ENCODE measurements around the gene SHH. TPM values are rescaled to one million over a fixed set of nuclear protein-coding genes. Genes with fewer than 3 reads are reported as not detected.

Gene SHH
- total and polyA plus RNA-seq, 3 experiments from 2014 or later, result not detected

GRCh38 chr7:155846156-155846555 is 33.9 kb upstream of the SHH start:
- no peak for DNase-seq
- Mint-ChIP-seq H3K9me3 (no peaks in the 10 kb centered on the region), H3K27me3 (peaks cover 8 to 9% of the 10 kb centered on the region in 2 donors), H3K4me1 (no peaks in the 10 kb centered on the region), H3K36me3 (no peaks in the 10 kb centered on the region), H3K4me3 (no peak overlapping the region), H3K27ac (no peak overlapping the region)
- H3K4me3 ChIP-seq (ENCODE audit: low read length), result no peak overlapping the region
- no peak overlapping the region for H3K27ac ChIP-seq (ENCODE audit: low read depth, low read length)
- ChIA-PET CTCF (no interaction called here), POLR2A (no interaction called here)
- H3K36me3 ChIP-seq (ENCODE audit: insufficient read depth, low read length), result no peaks in the 10 kb centered on the region
- H3K27me3 ChIP-seq (ENCODE audit: insufficient read depth, low read length, poor library complexity, severe bottlenecking), result no peaks in the 10 kb centered on the region
- H3K9me3 ChIP-seq (ENCODE audit: low read length), result no peaks in the 10 kb centered on the region
- no peaks in the 10 kb centered on the region for H3K4me1 ChIP-seq (ENCODE audit: insufficient read depth, low read length)

- Mint-ChIP-seq H3K27me3 (peaks cover 7 to 9% of the 10 kb centered on the region in 2 donors), H3K4me3 (no peak overlapping the region), H3K27ac (no peak overlapping the region), H3K36me3 (no peaks in the 10 kb centered on the region), H3K9me3 (no peaks in the 10 kb centered on the region), H3K4me1 (no peaks in the 10 kb centered on the region)
- H3K27ac ChIP-seq (ENCODE audit: low read depth, low read length), result no peak overlapping the region
- no peaks in the 10 kb centered on the region for H3K27me3 ChIP-seq (ENCODE audit: insufficient read depth, low read length, poor library complexity, severe bottlenecking)
- ChIA-PET POLR2A (no interaction called here), CTCF (no interaction called here)
- no peak overlapping the region for H3K4me3 ChIP-seq (ENCODE audit: low read length)
- DNase-seq, result no peak
- no peaks in the 10 kb centered on the region for H3K4me1 ChIP-seq (ENCODE audit: insufficient read depth, low read length)
- H3K9me3 ChIP-seq (ENCODE audit: low read length), result no peaks in the 10 kb centered on the region
- H3K36me3 ChIP-seq (ENCODE audit: insufficient read depth, low read length), result no peaks in the 10 kb centered on the region
Measured at GRCh38 chr7:155845226-155845625, 33.0 kb upstream of the SHH start.

- Histone ChIP-seq H3K27ac (ENCODE audit: low read depth, low read length) (no peak overlapping the region), H3K9me3 (ENCODE audit: low read length) (no peaks in the 10 kb centered on the region), H3K4me1 (ENCODE audit: insufficient read depth, low read length) (no peaks in the 10 kb centered on the region), H3K36me3 (ENCODE audit: insufficient read depth, low read length) (no peaks in the 10 kb centered on the region), H3K4me3 (ENCODE audit: low read length) (no peak overlapping the region), H3K27me3 (ENCODE audit: insufficient read depth, low read length, poor library complexity, severe bottlenecking) (no peaks in the 10 kb centered on the region)
- Mint-ChIP-seq H3K27me3 (peaks cover 5 to 9% of the 10 kb centered on the region in 2 donors), H3K36me3 (no peaks in the 10 kb centered on the region), H3K9me3 (no peaks in the 10 kb centered on the region), H3K4me1 (no peaks in the 10 kb centered on the region), H3K4me3 (no peak overlapping the region), H3K27ac (no peak overlapping the region)
- ChIA-PET CTCF (no interaction called here), POLR2A (no interaction called here)
- DNase-seq, result no peak
Measured at GRCh38 chr7:155844526-155844925, 32.3 kb upstream of the SHH start.

GRCh38 chr7:155844019-155844453 is 31.8 kb upstream of the SHH start:
- H3K36me3 Mint-ChIP-seq, result no peaks in the 10 kb centered on the region
- no peak overlapping the region for H3K4me3 ChIP-seq (ENCODE audit: low read length)
- H3K36me3 ChIP-seq (ENCODE audit: insufficient read depth, low read length), result no peaks in the 10 kb centered on the region
- H3K27ac Mint-ChIP-seq, result no peak overlapping the region
- no peaks in the 10 kb centered on the region for H3K4me1 Mint-ChIP-seq
- H3K4me1 ChIP-seq (ENCODE audit: insufficient read depth, low read length), result no peaks in the 10 kb centered on the region
- H3K27ac ChIP-seq (ENCODE audit: low read depth, low read length), result no peak overlapping the region
- H3K9me3 Mint-ChIP-seq, result no peaks in the 10 kb centered on the region
- CTCF ChIA-PET, result no interaction called here
- no peaks in the 10 kb centered on the region for H3K9me3 ChIP-seq (ENCODE audit: low read length)
- no peaks in the 10 kb centered on the region for H3K27me3 ChIP-seq (ENCODE audit: insufficient read depth, low read length, poor library complexity, severe bottlenecking)
- H3K27me3 Mint-ChIP-seq, result peaks cover 5 to 9% of the 10 kb centered on the region in 2 donors
- no peak for DNase-seq
- POLR2A ChIA-PET, result no interaction called here
- no peak overlapping the region for H3K4me3 Mint-ChIP-seq

- Mint-ChIP-seq H3K4me3 (no peak overlapping the region), H3K27ac (no peak overlapping the region), H3K36me3 (no peaks in the 10 kb centered on the region), H3K9me3 (no peaks in the 10 kb centered on the region), H3K27me3 (peaks cover 5 to 9% of the 10 kb centered on the region in 2 donors), H3K4me1 (no peaks in the 10 kb centered on the region)
- Histone ChIP-seq H3K27me3 (ENCODE audit: insufficient read depth, low read length, poor library complexity, severe bottlenecking) (no peaks in the 10 kb centered on the region), H3K9me3 (ENCODE audit: low read length) (no peaks in the 10 kb centered on the region), H3K4me3 (ENCODE audit: low read length) (no peak overlapping the region), H3K27ac (ENCODE audit: low read depth, low read length) (no peak overlapping the region), H3K36me3 (ENCODE audit: insufficient read depth, low read length) (no peaks in the 10 kb centered on the region), H3K4me1 (ENCODE audit: insufficient read depth, low read length) (no peaks in the 10 kb centered on the region)
- ChIA-PET POLR2A (no interaction called here), CTCF (no interaction called here)
- no peak for DNase-seq
Measured at GRCh38 chr7:155843426-155844018, 31.3 kb upstream of the SHH start.

GRCh38 chr7:155842496-155843265 is 30.4 kb upstream of the SHH start:
- Histone ChIP-seq H3K27me3 (ENCODE audit: insufficient read depth, low read length, poor library complexity, severe bottlenecking) (no peaks in the 10 kb centered on the region), H3K4me1 (ENCODE audit: insufficient read depth, low read length) (no peaks in the 10 kb centered on the region), H3K27ac (ENCODE audit: low read depth, low read length) (no peak overlapping the region), H3K4me3 (ENCODE audit: low read length) (no peak overlapping the region), H3K36me3 (ENCODE audit: insufficient read depth, low read length) (no peaks in the 10 kb centered on the region), H3K9me3 (ENCODE audit: low read length) (no peaks in the 10 kb centered on the region)
- ChIA-PET POLR2A (no interaction called here), CTCF (no interaction called here)
- Mint-ChIP-seq H3K27me3 (peaks cover 9% of the 10 kb centered on the region in 2 donors), H3K27ac (no peak overlapping the region), H3K4me1 (no peaks in the 10 kb centered on the region), H3K36me3 (no peaks in the 10 kb centered on the region), H3K9me3 (no peaks in the 10 kb centered on the region), H3K4me3 (no peak overlapping the region)
- DNase-seq, result no peak

- no peaks in the 10 kb centered on the region for H3K36me3 ChIP-seq (ENCODE audit: insufficient read depth, low read length)
- no peaks in the 10 kb centered on the region for H3K36me3 Mint-ChIP-seq
- H3K4me3 Mint-ChIP-seq, result no peak overlapping the region
- no peak overlapping the region for H3K27ac ChIP-seq (ENCODE audit: low read depth, low read length)
- H3K9me3 Mint-ChIP-seq, result no peaks in the 10 kb centered on the region
- no peaks in the 10 kb centered on the region for H3K27me3 ChIP-seq (ENCODE audit: insufficient read depth, low read length, poor library complexity, severe bottlenecking)
- H3K4me3 ChIP-seq (ENCODE audit: low read length), result no peak overlapping the region
- H3K4me1 Mint-ChIP-seq, result no peaks in the 10 kb centered on the region
- POLR2A ChIA-PET, result no interaction called here
- no peak overlapping the region for H3K27ac Mint-ChIP-seq
- no peak for DNase-seq
- H3K4me1 ChIP-seq (ENCODE audit: insufficient read depth, low read length), result no peaks in the 10 kb centered on the region
- H3K9me3 ChIP-seq (ENCODE audit: low read length), result no peaks in the 10 kb centered on the region
- CTCF ChIA-PET, result no interaction called here
- H3K27me3 Mint-ChIP-seq, result peaks cover 9% of the 10 kb centered on the region in 2 donors
Measured at GRCh38 chr7:155840909-155841308, 28.6 kb upstream of the SHH start.

GRCh38 chr7:155840262-155840885 is 28.1 kb upstream of the SHH start:
- H3K4me3 ChIP-seq (ENCODE audit: low read length), result no peak overlapping the region
- Mint-ChIP-seq H3K36me3 (no peaks in the 10 kb centered on the region), H3K27me3 (peaks cover 9% of the 10 kb centered on the region in 2 donors), H3K4me3 (no peak overlapping the region), H3K9me3 (no peaks in the 10 kb centered on the region), H3K27ac (no peak overlapping the region), H3K4me1 (no peaks in the 10 kb centered on the region)
- no peak for DNase-seq
- H3K36me3 ChIP-seq (ENCODE audit: insufficient read depth, low read length), result no peaks in the 10 kb centered on the region
- no peaks in the 10 kb centered on the region for H3K9me3 ChIP-seq (ENCODE audit: low read length)
- H3K4me1 ChIP-seq (ENCODE audit: insufficient read depth, low read length), result no peaks in the 10 kb centered on the region
- H3K27ac ChIP-seq (ENCODE audit: low read depth, low read length), result no peak overlapping the region
- CTCF ChIA-PET, result no interaction called here
- POLR2A ChIA-PET, result no interaction called here
- H3K27me3 ChIP-seq (ENCODE audit: insufficient read depth, low read length, poor library complexity, severe bottlenecking), result no peaks in the 10 kb centered on the region
